Osteoblast (primary cell): Measurements from ENCODE around the gene AP1G2. TPM values are rescaled to one million over a fixed set of nuclear protein-coding genes. Genes with fewer than 3 reads are reported as not detected.

Experiments
- DNase-seq: peaks from one replicate; pipeline ENCODE4 v3.0.0; 2011; ENCODE audit warnings: low spot score, mixed read lengths; ENCODE audit not compliant: insufficient read length; ENCODE audit errors: missing footprints
- H2AFZ ChIP-seq: 2 replicates; pipeline ENCODE4 v1.6.0; 2011; ENCODE audit warnings: mild to moderate bottlenecking, low read length
- H3K27ac ChIP-seq: 2 replicates; pipeline ENCODE4 v1.5.1; 2011; ENCODE audit warnings: mild to moderate bottlenecking, low read depth, low read length, moderate library complexity
- H3K27me3 ChIP-seq: 2 replicates; pipeline ENCODE4 v1.6.0; 2012; ENCODE audit warnings: mild to moderate bottlenecking, control low read depth, inconsistent platforms, low read length, moderate library complexity; ENCODE audit not compliant: insufficient read depth
- H3K36me3 ChIP-seq: 2 replicates; pipeline ENCODE4 v1.5.1; 2011; ENCODE audit warnings: mild to moderate bottlenecking, low read length, control low read depth, moderate library complexity; ENCODE audit not compliant: insufficient read depth
- H3K4me1 ChIP-seq: 2 replicates; pipeline ENCODE4 v1.5.1; 2011; ENCODE audit warnings: mild to moderate bottlenecking, low read length, control low read depth, moderate library complexity; ENCODE audit not compliant: insufficient read depth
- H3K4me2 ChIP-seq: 2 replicates; pipeline ENCODE4 v1.6.0; 2011; ENCODE audit warnings: mild to moderate bottlenecking, low read length; ENCODE audit not compliant: insufficient read depth
- H3K4me3 ChIP-seq: fragments of 200-600 bp; sonication (generic); 3 replicates; pipeline ENCODE4 v1.5.1; 2012; ENCODE audit warnings: mild to moderate bottlenecking, low read length, inconsistent platforms; ENCODE audit not compliant: insufficient read depth
- H3K79me2 ChIP-seq: 2 replicates; pipeline ENCODE4 v1.6.0; 2012; ENCODE audit warnings: mild to moderate bottlenecking, low read length, control low read depth, inconsistent platforms; ENCODE audit not compliant: insufficient read depth
- H3K9me3 ChIP-seq: 2 replicates; pipeline ENCODE4 v1.5.1; 2011; ENCODE audit warnings: low read depth, low read length, control low read depth
- H4K20me1 ChIP-seq: 2 replicates; pipeline ENCODE4 v1.6.0; 2012; ENCODE audit warnings: mild to moderate bottlenecking, low read length, control low read depth; ENCODE audit not compliant: insufficient read depth
- total RNA-seq: library from RNA; depleted of rRNA; stranded (reverse); fragments of >200 nt; gene quantifications from 2 replicates; pipeline ENCODE4 v1.2.3, GENCODE V29; 2012
- TF ChIP-seq, protein P1 (sequence below): IDR thresholded peaks from 2 replicates; pipeline ENCODE4 v1.5.1; 2011; ENCODE audit warnings: mild to moderate bottlenecking, low read depth, low read length, moderate library complexity; ENCODE audit errors: extremely low read depth

Gene AP1G2
- total RNA-seq, 1 donor, result 10.9 TPM

DNA sequence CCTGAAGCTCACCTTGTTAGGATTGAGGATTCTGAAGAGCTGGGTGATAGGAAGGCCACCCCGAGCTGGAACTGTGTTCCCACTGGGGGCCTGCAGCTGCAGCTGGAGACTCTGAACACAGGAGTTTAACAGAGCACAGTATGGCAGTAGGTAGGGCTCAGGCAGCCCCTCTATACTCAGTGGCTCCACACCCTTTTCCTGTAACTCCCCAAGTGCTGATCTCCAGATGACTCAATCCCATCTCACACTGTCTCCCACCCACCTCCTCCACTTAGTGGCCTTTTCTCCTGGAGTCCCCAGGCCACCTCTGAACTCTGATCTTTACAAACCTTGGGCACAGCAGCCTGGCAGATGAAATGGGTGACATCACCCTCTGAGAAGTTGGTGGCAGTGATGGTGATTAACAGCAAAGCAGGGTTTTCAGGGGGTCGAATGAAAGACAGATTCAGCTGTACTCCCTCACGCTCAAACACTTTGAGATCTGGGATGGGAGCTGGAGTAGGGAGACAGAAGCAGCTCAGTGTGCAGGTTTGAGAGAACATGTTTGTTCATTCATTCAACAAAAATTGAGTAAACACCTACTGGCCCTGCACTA, 7.6 kb downstream of the AP1G2 start:
- no peak overlapping the region for H3K4me3 ChIP-seq
- peaks cover 23% of the 10 kb centered on the region for H4K20me1 ChIP-seq
- TF ChIP-seq, protein P1, sequence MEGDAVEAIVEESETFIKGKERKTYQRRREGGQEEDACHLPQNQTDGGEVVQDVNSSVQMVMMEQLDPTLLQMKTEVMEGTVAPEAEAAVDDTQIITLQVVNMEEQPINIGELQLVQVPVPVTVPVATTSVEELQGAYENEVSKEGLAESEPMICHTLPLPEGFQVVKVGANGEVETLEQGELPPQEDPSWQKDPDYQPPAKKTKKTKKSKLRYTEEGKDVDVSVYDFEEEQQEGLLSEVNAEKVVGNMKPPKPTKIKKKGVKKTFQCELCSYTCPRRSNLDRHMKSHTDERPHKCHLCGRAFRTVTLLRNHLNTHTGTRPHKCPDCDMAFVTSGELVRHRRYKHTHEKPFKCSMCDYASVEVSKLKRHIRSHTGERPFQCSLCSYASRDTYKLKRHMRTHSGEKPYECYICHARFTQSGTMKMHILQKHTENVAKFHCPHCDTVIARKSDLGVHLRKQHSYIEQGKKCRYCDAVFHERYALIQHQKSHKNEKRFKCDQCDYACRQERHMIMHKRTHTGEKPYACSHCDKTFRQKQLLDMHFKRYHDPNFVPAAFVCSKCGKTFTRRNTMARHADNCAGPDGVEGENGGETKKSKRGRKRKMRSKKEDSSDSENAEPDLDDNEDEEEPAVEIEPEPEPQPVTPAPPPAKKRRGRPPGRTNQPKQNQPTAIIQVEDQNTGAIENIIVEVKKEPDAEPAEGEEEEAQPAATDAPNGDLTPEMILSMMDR, result no peak
- H3K27me3 ChIP-seq, result no peaks in the 10 kb centered on the region
- no peak overlapping the region for H3K4me2 ChIP-seq
- H3K79me2 ChIP-seq, result peaks cover 24% of the 10 kb centered on the region
- H3K4me1 ChIP-seq, result peaks cover 17% of the 10 kb centered on the region
- no peak overlapping the region for H3K27ac ChIP-seq
- H3K36me3 ChIP-seq, result peaks cover 20% of the 10 kb centered on the region
- DNase-seq, result no peak
- no peaks in the 10 kb centered on the region for H3K9me3 ChIP-seq
- H2AFZ ChIP-seq, result no peak overlapping the region

DNA sequence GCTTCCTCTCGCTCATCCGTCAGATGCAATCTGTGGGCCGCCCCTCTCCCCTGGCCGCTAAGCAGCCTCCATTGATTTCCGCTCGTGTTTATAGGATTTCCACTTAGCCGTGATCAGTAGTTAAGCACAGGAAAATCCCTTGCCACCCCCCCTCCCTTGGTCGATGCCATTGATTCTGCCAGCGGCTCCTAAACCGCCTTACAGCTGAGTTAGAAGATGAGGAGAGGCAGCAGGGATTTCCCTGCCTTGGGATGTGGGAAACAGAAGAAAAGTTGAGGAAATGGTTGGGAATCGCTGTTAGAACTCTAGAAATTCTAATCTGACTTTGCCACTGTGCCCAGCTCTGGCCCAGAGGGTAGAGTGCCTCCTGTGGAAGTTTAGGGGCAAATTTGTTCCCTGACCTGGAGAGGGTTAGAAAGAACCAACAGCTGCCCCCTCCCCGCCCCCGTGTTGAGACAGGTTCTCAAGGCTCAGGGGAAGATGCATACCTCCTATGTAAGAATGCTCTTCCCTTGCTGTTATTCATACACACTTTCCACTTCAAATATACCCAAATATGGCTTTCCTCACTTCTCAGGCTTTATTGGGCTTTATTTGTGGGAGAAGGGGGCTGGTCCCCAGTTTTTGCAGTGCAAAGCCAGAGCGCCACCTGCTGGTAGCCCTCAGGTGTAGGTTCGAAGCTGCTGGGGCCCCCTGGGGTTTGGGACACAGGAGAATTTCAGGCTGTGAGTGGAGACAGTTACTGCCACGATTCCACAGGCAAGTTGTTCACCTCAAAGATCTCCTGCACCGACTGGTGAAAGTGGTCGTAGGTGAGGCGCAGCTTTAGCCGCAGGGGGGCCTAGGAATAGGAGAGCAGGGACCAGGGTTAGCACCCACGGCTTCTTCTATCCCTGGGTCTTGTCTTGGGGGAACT, 8.3 kb downstream of the AP1G2 start:
- Histone ChIP-seq H4K20me1 (peaks cover 23% of the 10 kb centered on the region), H3K4me2 (no peak overlapping the region), H3K27ac (no peak overlapping the region), H3K9me3 (no peaks in the 10 kb centered on the region), H3K4me3 (no peak overlapping the region), H3K36me3 (peaks cover 20% of the 10 kb centered on the region), H3K27me3 (no peaks in the 10 kb centered on the region), H3K79me2 (peaks cover 24% of the 10 kb centered on the region), H2AFZ (no peak overlapping the region), H3K4me1 (peaks cover 17% of the 10 kb centered on the region)
- TF ChIP-seq, protein P1, result peak; percentile 97
- DNase-seq, result peak; percentile 92

- H3K4me2 ChIP-seq, result no peak overlapping the region
- peaks cover 20% of the 10 kb centered on the region for H3K36me3 ChIP-seq
- H3K4me3 ChIP-seq, result no peak overlapping the region
- H3K27ac ChIP-seq, result no peak overlapping the region
- TF ChIP-seq, protein P1, result no peak
- H4K20me1 ChIP-seq, result peaks cover 23% of the 10 kb centered on the region
- H3K4me1 ChIP-seq, result peaks cover 17% of the 10 kb centered on the region
- no peaks in the 10 kb centered on the region for H3K9me3 ChIP-seq
- no peak overlapping the region for H2AFZ ChIP-seq
- H3K79me2 ChIP-seq, result peaks cover 24% of the 10 kb centered on the region
- no peaks in the 10 kb centered on the region for H3K27me3 ChIP-seq
- DNase-seq, result peak; percentile 66
These were observed 9.1 kb downstream of the AP1G2 start for GRCh38 chr14:23558346-23559009.
